Thymus (tissue), 11 donors: ENCODE results near the gene NUP214. TPM values are rescaled to one million over a fixed set of nuclear protein-coding genes. Genes with fewer than 3 reads are reported as not detected.

Source experiments
- DNase-seq, 9 donors: peaks; one replicate each; pipeline ENCODE4 v3.0.0-alpha.2; 2013; ENCODE audit warnings: low spot score in 9 of 9, low read depth in 6 of 9, missing footprints in 1 of 9
- H3K27ac ChIP-seq, 2 donors: one replicate each; pipeline ENCODE4 v1.5.1; 2013; ENCODE audit warnings: control low read depth in 1 of 2, low read depth in 1 of 2, low read length in 1 of 2, mild to moderate bottlenecking in 1 of 2, moderate library complexity in 1 of 2
- H3K27me3 ChIP-seq, 2 donors: one replicate each; pipeline ENCODE4 v1.5.1; 2013; ENCODE audit warnings: low read length in 1 of 2; ENCODE audit not compliant: control insufficient read depth in 2 of 2, insufficient read depth in 1 of 2
- H3K36me3 ChIP-seq, 2 donors: one replicate each; pipeline ENCODE4 v1.5.1; 2013; ENCODE audit warnings: low read length in 1 of 2, mild to moderate bottlenecking in 1 of 2, moderate library complexity in 1 of 2; ENCODE audit not compliant: control insufficient read depth in 2 of 2, insufficient read depth in 2 of 2
- H3K4me1 ChIP-seq, 2 donors: one replicate each; pipeline ENCODE4 v1.5.1; 2013; ENCODE audit warnings: low read length in 2 of 2; ENCODE audit not compliant: control insufficient read depth in 2 of 2, insufficient read depth in 2 of 2
- H3K4me3 ChIP-seq, 2 donors: one replicate each; pipeline ENCODE4 v1.5.1; 2013; ENCODE audit warnings: low read length in 2 of 2, control low read depth in 1 of 2, mild to moderate bottlenecking in 1 of 2
- H3K9me3 ChIP-seq, 2 donors: one replicate each; pipeline ENCODE4 v1.5.1; 2013; ENCODE audit warnings: low read length in 1 of 2, mild to moderate bottlenecking in 1 of 2; ENCODE audit not compliant: control insufficient read depth in 2 of 2, insufficient read depth in 1 of 2
- WGBS: extraction: QIAGEN DNeasy Blood & Tissue Kit; methylation state at CpG from one replicate; pipeline ENCODE4 v1.1.7; 2013; 5-methylcytosine and 5-hydroxymethylcytosine counted together
- polyA plus RNA-seq: library from polyadenylated mRNA; stranded (reverse); fragments of 200-250 nt; gene quantifications from one replicate; pipeline ENCODE4 v1.2.3, GENCODE V29; 2013
- total RNA-seq: library from RNA; stranded (reverse); fragments of 120-200 nt; gene quantifications from one replicate; pipeline ENCODE4 v1.2.4, GENCODE V29; 2013
- donor health status: healthy.

The NUP214 gene
- total and polyA plus RNA-seq, 2 donors: 31.3 to 35.0 TPM

GRCh38 chr9:131220485-131220884, 95.1 kb downstream of the NUP214 start:
- peaks cover 47 to 54% of the 10 kb centered on the region in 2 donors for H3K36me3 ChIP-seq

GRCh38 chr9:131222460-131222859, 97.1 kb downstream of the NUP214 start:
- H3K36me3 ChIP-seq: peaks cover 41 to 62% of the 10 kb centered on the region in 2 donors
- H3K27ac ChIP-seq: no peak overlapping the region
- WGBS: 98% methylated on average over 6 of the region's 6 CpGs
- DNase-seq: no peak
- no peak overlapping the region for H3K4me3 ChIP-seq
- peaks cover 0 to 3% of the 10 kb centered on the region in 2 donors for H3K4me1 ChIP-seq
- no peaks in the 10 kb centered on the region for H3K27me3 ChIP-seq
- no peaks in the 10 kb centered on the region for H3K9me3 ChIP-seq

More at GRCh38 chr9:131220485-131220884, 95.1 kb downstream of the NUP214 start:
- Histone ChIP-seq H3K27me3 (no peaks in the 10 kb centered on the region), H3K9me3 (no peaks in the 10 kb centered on the region), H3K27ac (no peak overlapping the region), H3K4me3 (no peak overlapping the region), H3K4me1 (no peaks in the 10 kb centered on the region)
- 96% methylated on average over 2 of the region's 2 CpGs for WGBS
- no peak for DNase-seq

GRCh38 chr9:131226226-131226625, 100.8 kb downstream of the NUP214 start:
- Histone ChIP-seq H3K27me3 (no peaks in the 10 kb centered on the region), H3K9me3 (peaks cover 0 to 1% of the 10 kb centered on the region in 2 donors), H3K36me3 (peaks cover 44 to 76% of the 10 kb centered on the region in 2 donors), H3K4me1 (peaks cover 0 to 13% of the 10 kb centered on the region in 2 donors), H3K4me3 (no peak overlapping the region), H3K27ac (no peak overlapping the region)
- DNase-seq: no peak
- 88% methylated on average over 3 of the region's 3 CpGs for WGBS

DNA sequence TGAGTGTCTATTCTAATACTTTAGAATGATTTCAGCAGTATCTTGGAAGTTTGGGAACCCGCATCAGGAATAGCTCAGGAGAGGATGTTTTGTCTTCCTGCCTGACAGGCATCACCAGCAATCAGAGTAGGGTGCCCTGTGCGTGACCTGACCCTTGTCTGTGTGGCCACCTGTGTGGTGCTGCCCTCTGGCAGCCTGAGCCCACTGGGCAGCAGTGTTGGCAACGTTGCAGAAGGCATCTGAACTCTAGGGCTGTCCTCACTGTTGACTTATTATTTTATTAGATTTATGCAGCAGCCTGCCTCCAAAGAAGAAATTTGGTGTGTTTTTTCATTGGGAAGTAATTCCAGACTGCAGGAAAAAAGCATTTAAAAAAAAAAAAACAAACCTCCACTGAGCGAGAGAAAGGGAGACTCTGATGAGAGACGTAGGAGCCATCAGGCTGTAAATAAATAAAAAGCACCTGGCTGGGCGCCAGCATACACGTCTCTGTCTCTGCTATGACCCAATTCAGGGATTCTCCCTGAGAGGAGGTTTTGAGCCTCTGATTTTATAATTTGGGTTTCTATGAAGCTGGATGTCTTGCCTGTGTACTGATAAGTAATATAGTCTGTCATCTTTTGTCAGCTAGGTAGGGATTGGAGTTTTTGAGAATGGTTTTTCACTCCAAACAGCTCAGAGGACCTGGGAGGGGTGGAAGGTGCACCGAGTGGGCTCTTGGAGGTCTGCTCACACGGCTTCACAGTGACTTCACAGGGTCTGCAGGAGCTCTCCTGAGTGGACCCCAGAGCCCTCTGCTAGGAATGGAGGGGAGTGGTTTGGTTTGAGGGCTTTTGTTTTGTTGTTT, 101.9 kb downstream of the NUP214 start:
- 93% methylated on average over 9 of the region's 9 CpGs for WGBS
- H3K4me1 ChIP-seq: peaks cover 0 to 13% of the 10 kb centered on the region in 2 donors
- peaks cover 54 to 79% of the 10 kb centered on the region in 2 donors for H3K36me3 ChIP-seq
- H3K4me3 ChIP-seq: no peak overlapping the region
- peak overlapping the region in 1 of 2 donors; percentile 45 for H3K27ac ChIP-seq
- peaks cover 0 to 1% of the 10 kb centered on the region in 2 donors for H3K9me3 ChIP-seq
- no peaks in the 10 kb centered on the region for H3K27me3 ChIP-seq
- no peak for DNase-seq

- no peaks in the 10 kb centered on the region for H3K27me3 ChIP-seq
- peaks cover 0 to 1% of the 10 kb centered on the region in 2 donors for H3K9me3 ChIP-seq
- H3K27ac ChIP-seq: peak overlapping the region in 1 of 2 donors; percentile 61
- H3K4me1 ChIP-seq: peaks cover 0 to 13% of the 10 kb centered on the region in 2 donors
- DNase-seq: peak in 1 of 9 donors; percentile 27
- no peak overlapping the region for H3K4me3 ChIP-seq
- H3K36me3 ChIP-seq: peaks cover 60 to 80% of the 10 kb centered on the region in 2 donors
- WGBS: 81% methylated on average over 9 of the region's 9 CpGs
Observed at GRCh38 chr9:131227959-131228460, 102.6 kb downstream of the NUP214 start.

DNA sequence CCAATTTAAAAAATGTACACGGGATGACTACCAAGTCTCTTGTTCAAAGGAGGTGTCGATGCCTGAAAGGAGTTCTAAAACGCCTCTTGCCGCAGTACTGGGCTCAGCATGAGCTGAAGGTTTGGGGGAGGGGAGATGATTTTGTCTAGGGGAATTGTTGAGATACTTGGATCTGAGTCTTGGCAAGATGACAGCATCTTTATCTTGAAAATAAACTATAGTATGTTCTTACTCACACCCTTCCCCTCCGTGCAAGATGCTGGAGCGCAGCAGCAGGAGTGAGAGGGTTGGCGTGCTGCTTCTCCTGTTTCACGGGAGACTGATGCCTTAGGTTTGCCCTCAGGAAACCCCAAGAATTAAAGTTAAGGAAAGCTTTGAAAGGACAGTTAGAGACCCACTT, 103.6 kb downstream of the NUP214 start:
- H3K4me3 ChIP-seq: no peak overlapping the region
- WGBS: 93% methylated on average over 8 of the region's 8 CpGs
- H3K4me1 ChIP-seq: peaks cover 0 to 13% of the 10 kb centered on the region in 2 donors
- H3K9me3 ChIP-seq: peaks cover 0 to 1% of the 10 kb centered on the region in 2 donors
- DNase-seq: no peak
- no peak overlapping the region for H3K27ac ChIP-seq
- H3K27me3 ChIP-seq: no peaks in the 10 kb centered on the region
- peaks cover 69 to 86% of the 10 kb centered on the region in 2 donors for H3K36me3 ChIP-seq

GRCh38 chr9:131233556-131233955, 108.2 kb downstream of the NUP214 start:
- no peaks in the 10 kb centered on the region for H3K27me3 ChIP-seq
- 94% methylated on average over 11 of the region's 11 CpGs for WGBS
- H3K4me1 ChIP-seq: peaks cover 17 to 36% of the 10 kb centered on the region in 2 donors
- H3K27ac ChIP-seq: no peak overlapping the region
- DNase-seq: no peak
- H3K9me3 ChIP-seq: peaks cover 0 to 1% of the 10 kb centered on the region in 2 donors
- H3K36me3 ChIP-seq: peaks cover 67 to 76% of the 10 kb centered on the region in 2 donors
- no peak overlapping the region for H3K4me3 ChIP-seq

DNA sequence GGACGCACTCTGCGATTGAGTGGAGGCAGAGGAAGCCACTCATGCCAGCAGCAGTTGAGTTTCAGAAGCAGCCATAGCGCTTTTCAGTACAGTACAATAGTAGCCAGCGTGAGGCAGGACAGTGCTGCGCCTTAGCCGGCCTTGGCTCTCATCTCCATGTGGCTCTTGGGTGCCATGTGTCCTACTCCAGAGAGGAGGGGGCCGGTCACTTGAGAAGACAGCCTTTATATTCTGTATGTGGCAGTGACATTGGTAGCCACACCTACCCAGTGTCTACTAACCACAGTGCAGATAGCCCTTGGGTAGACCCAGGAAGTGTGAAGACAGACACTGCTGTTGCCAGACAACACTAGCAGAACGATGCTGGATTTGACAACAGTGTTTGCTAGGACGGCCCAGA, 108.6 kb downstream of the NUP214 start:
- H3K27me3 ChIP-seq: no peaks in the 10 kb centered on the region
- peak overlapping the region in 1 of 2 donors; percentile 56 for H3K27ac ChIP-seq
- 96% methylated on average over 9 of the region's 9 CpGs for WGBS
- peaks cover 63 to 72% of the 10 kb centered on the region in 2 donors for H3K36me3 ChIP-seq
- DNase-seq: no peak
- H3K9me3 ChIP-seq: peaks cover 0 to 1% of the 10 kb centered on the region in 2 donors
- H3K4me3 ChIP-seq: no peak overlapping the region
- peaks cover 22 to 37% of the 10 kb centered on the region in 2 donors for H3K4me1 ChIP-seq

GRCh38 chr9:131234799-131235479, 109.6 kb downstream of the NUP214 start:
- peaks cover 31 to 46% of the 10 kb centered on the region in 2 donors for H3K4me1 ChIP-seq
- H3K4me3 ChIP-seq: no peak overlapping the region
- DNase-seq: no peak
- peaks cover 53 to 63% of the 10 kb centered on the region in 2 donors for H3K36me3 ChIP-seq
- WGBS: 98% methylated on average over 16 of the region's 16 CpGs
- no peaks in the 10 kb centered on the region for H3K27me3 ChIP-seq
- no peaks in the 10 kb centered on the region for H3K9me3 ChIP-seq
- no peak overlapping the region for H3K27ac ChIP-seq
